Endothelial cell of umbilical vein (primary cell): Measurements from ENCODE around the gene MRPL34. TPM values are rescaled to one million over a fixed set of nuclear protein-coding genes. Genes with fewer than 3 reads are reported as not detected.
"Not testable (repeated sequence)": the region's sequence is repeated elsewhere in the genome, so short reads cannot be mapped to it uniquely, and the experiment has no call there.

Source experiments
- BruUV-seq: library from RNA; stranded (reverse); fragments of 400-500 nt; replicated peaks from 2 replicates; lab custom pipeline; 2021; lab: Mats Ljungman, UMichigan
- CTCF ChIA-PET: fragments of 300-600, 350-600 bp; sonication (Branson Sonifier 250); formaldehyde crosslinking; loops from one replicate; lab custom pipeline; 2021; ENCODE audit warnings: antibody characterized with exemption, inconsistent platforms; lab: Charles Lee
- POLR2A ChIA-PET: fragments of 300-600, 350-600 bp; sonication (Branson Sonifier 250); formaldehyde crosslinking; loops from one replicate; lab custom pipeline; 2021; ENCODE audit warnings: antibody characterized with exemption, inconsistent platforms; lab: Charles Lee
- DNase-seq: peaks from one replicate; pipeline ENCODE4 v3.0.0-alpha.2; 2011; ENCODE audit warnings: low read depth, low spot score
- FAIRE-seq: peaks from 2 replicates; lab custom pipeline; 2011; peaks lifted over from hg19 to GRCh38; lab: Jason Lieb, UNC
- H2AFZ ChIP-seq: 2 replicates; pipeline ENCODE4 v1.6.0; 2012; ENCODE audit warnings: low read depth, low read length, control low read depth, inconsistent platforms
- H3K27ac ChIP-seq: 2 replicates; pipeline ENCODE4 v1.5.1; 2011; ENCODE audit warnings: low read depth, mild to moderate bottlenecking, control low read depth, low read length, moderate library complexity; ENCODE audit not compliant: insufficient read depth
- H3K27me3 ChIP-seq, 2 experiments: 2 replicates each; pipeline versions ENCODE4 v1.6.0 to v1.6.1; 2011; ENCODE audit warnings: low read length in 2 of 2, mixed read lengths in 1 of 2; ENCODE audit not compliant: control insufficient read depth in 2 of 2, insufficient read depth in 2 of 2
- H3K36me3 ChIP-seq, 2 experiments: 2 replicates in 1 of 2; 3 replicates in 1 of 2; pipeline ENCODE4 v1.5.1; 2011; ENCODE audit warnings: low read length in 2 of 2, mild to moderate bottlenecking in 1 of 2, moderate library complexity in 1 of 2; ENCODE audit not compliant: control insufficient read depth in 2 of 2, insufficient read depth in 2 of 2; ENCODE audit errors: extremely low read depth in 1 of 2
- H3K4me1 ChIP-seq: 3 replicates; pipeline ENCODE4 v1.5.1; 2011; ENCODE audit warnings: mild to moderate bottlenecking, low read length; ENCODE audit not compliant: control insufficient read depth, insufficient read depth; ENCODE audit errors: extremely low read depth
- H3K4me2 ChIP-seq: 2 replicates; pipeline ENCODE4 v1.6.1; 2011; ENCODE audit warnings: low read length, control low read depth, mixed read lengths; ENCODE audit not compliant: insufficient read depth
- H3K4me3 ChIP-seq, 3 experiments: fragments of 200-600 bp in 1 of 3; sonication (generic), shearing (Covaris generic) in 1 of 3; replicated peaks in 1 of 3; 2 replicates each; pipeline ENCODE4 v1.5.1; 2011 to 2016; ENCODE audit warnings: control low read depth in 3 of 3, low read length in 3 of 3, mild to moderate bottlenecking in 2 of 3, inconsistent platforms in 1 of 3, low read depth in 1 of 3, moderate library complexity in 1 of 3; ENCODE audit not compliant: insufficient read depth in 1 of 3
- H3K79me2 ChIP-seq: 2 replicates; pipeline ENCODE4 v1.6.0; 2012; ENCODE audit warnings: low read length, inconsistent platforms; ENCODE audit not compliant: control insufficient read depth, insufficient read depth
- H3K9ac ChIP-seq: replicated peaks from 2 replicates; pipeline ENCODE3; 2011; ENCODE audit warnings: low read length, control low read depth; ENCODE audit not compliant: insufficient read depth; ENCODE audit errors: extremely low read depth
- H3K9me1 ChIP-seq: replicated peaks from 3 replicates; pipeline ENCODE4 v1.6.0; 2011; ENCODE audit warnings: mild to moderate bottlenecking, low read length; ENCODE audit not compliant: control insufficient read depth, insufficient read depth; ENCODE audit errors: extremely low read depth
- H3K9me3 ChIP-seq: replicated peaks from 2 replicates; pipeline ENCODE4 v1.5.1; 2012; ENCODE audit warnings: low read length, inconsistent platforms; ENCODE audit not compliant: control insufficient read depth, insufficient read depth
- H4K20me1 ChIP-seq: replicated peaks from 2 replicates; pipeline ENCODE3; 2011; ENCODE audit warnings: mild to moderate bottlenecking, low read length; ENCODE audit not compliant: control insufficient read depth, insufficient read depth; ENCODE audit errors: extremely low read depth
- EZH2 ChIP-seq: IDR thresholded peaks from 2 replicates; pipeline ENCODE4 v1.6.1; 2012; ENCODE audit warnings: borderline replicate concordance, low read depth, mild to moderate bottlenecking, moderate library complexity, low read length, inconsistent platforms; ENCODE audit not compliant: severe bottlenecking
- FOS ChIP-seq: IDR thresholded peaks from 2 replicates; pipeline ENCODE4 v1.6.1; 2011; ENCODE audit warnings: mild to moderate bottlenecking, low read length, moderate library complexity, borderline replicate concordance; ENCODE audit not compliant: insufficient read depth
- GATA2 ChIP-seq: IDR thresholded peaks from 2 replicates; pipeline ENCODE4 v1.7.0; 2011; ENCODE audit warnings: low read depth, mild to moderate bottlenecking, moderate library complexity, mixed read lengths, low read length; ENCODE audit not compliant: insufficient read length, insufficient read depth
- JUN ChIP-seq: IDR thresholded peaks from 2 replicates; pipeline ENCODE4 v1.6.1; 2011; ENCODE audit warnings: borderline replicate concordance, low read depth; ENCODE audit not compliant: insufficient read length, insufficient read depth
- MYC ChIP-seq: IDR thresholded peaks from one replicate; pipeline ENCODE4 v1.6.1; 2011; ENCODE audit warnings: mild to moderate bottlenecking, low read depth, low read length
- POLR2A ChIP-seq: IDR thresholded peaks from 2 replicates; pipeline ENCODE4 v1.6.1; 2012; ENCODE audit warnings: low read depth, mild to moderate bottlenecking, control low read depth, low read length
- POLR2AphosphoS5 ChIP-seq: IDR thresholded peaks from 2 replicates; pipeline ENCODE4 v1.6.1; 2012; ENCODE audit warnings: low read depth, mild to moderate bottlenecking, control low read depth, low read length, moderate library complexity; ENCODE audit not compliant: insufficient read depth
- dilution Hi-C: fragments of 300-500 bp; cut with MboI; formaldehyde crosslinking; loops from one replicate; pipeline ENCODE4 v1.15.0; 2019; ENCODE audit warnings: low sequenced_read_pairs; ENCODE audit not compliant: extremely low pct_ligation_motif_present
- intact Hi-C: fragments of 100-400 bp; cut with micrococcal nuclease; formaldehyde crosslinking; loops from one replicate; pipeline ENCODE4 v1.10.0; 2022
- polyA plus RNA-seq, 4 experiments: library from polyadenylated mRNA; depleted of rRNA in 3 of 4; stranded (reverse) in 3 of 4; unstranded in 1 of 4; fragments of >200 nt; gene quantifications; 2 replicates each; pipeline versions ENCODE4 v1.2.1 to v1.2.3, GENCODE V29; 2011 to 2012; ENCODE audit warnings: missing spikeins in 1 of 4
- total RNA-seq: library from RNA; stranded (reverse); gene quantifications from 2 replicates; pipeline ENCODE4 v1.2.3, GENCODE V29; 2021
- TF ChIP-seq, protein P1 (sequence below), 2 donors: IDR thresholded peaks; 1 replicate in 1 of 2; 2 replicates in 1 of 2; pipeline ENCODE4 v1.5.1; 2011; ENCODE audit warnings: low read length in 2 of 2, mild to moderate bottlenecking in 2 of 2, moderate library complexity in 2 of 2, control low read depth in 1 of 2, inconsistent platforms in 1 of 2, low read depth in 1 of 2; ENCODE audit not compliant: insufficient read depth in 1 of 2; ENCODE audit errors: extremely low read depth in 1 of 2
- TF ChIP-seq, protein P2 (sequence below): IDR thresholded peaks from 2 replicates; pipeline ENCODE4 v1.6.1; 2011; ENCODE audit not compliant: insufficient read depth, insufficient read length

Gene MRPL34
- total and polyA plus RNA-seq, 2 donors (not counting 3 experiments of a cell fraction or from before 2014, with no cell fraction given) = 45.5 to 55.7 TPM

DNA sequence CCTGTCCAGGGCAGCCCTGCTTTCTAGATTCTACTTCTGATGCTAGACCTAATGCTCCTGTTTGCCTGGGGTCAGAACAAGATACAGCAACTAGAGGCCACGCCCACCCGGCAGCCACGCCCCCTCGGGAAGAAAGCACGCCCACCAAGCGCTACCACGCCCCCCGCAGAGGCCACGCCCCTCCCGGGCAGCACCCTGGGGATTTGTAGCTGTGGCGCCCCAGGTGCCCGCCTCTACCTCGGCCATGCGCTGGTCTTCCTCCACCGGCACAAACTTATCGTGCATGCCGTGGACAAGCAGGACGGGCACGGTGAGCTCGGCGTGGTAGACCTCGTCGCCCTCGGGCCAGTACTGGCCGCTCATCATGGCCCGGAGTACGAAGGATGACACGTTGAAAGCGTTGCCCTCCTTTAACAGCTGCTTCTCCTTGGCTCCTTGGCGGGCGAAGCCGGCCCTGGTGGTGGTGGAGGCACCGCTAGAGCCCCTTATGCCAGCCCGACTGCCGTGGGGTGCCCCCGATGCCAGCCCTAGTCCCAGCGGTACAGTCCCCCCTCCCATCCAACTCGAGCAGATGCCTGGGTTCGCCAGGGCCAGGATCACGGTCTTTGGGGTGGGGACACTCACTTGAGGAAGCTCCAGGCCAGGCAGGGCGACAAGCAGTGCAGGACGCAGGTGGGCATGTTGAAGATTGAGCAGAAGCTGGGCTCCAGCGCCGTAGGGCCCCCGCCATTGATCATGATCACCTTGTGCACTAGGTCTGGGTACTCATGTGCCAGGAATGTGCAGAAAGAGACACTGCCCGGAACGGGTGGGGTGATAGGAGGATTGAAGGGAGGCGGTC, 11.4 kb upstream of the MRPL34 start:
- Histone ChIP-seq H3K36me3 (peaks cover 0 to 3% of the 10 kb centered on the region in 2 experiments), H3K27ac (no peak overlapping the region), H3K27me3 (no peaks in the 10 kb centered on the region), H3K9me3 (no peaks in the 10 kb centered on the region), H3K79me2 (no peaks in the 10 kb centered on the region), H3K4me2 (no peak overlapping the region), H2AFZ (no peak overlapping the region), H3K9ac (no peak overlapping the region), H3K4me3 (no peak overlapping the region), H4K20me1 (no peaks in the 10 kb centered on the region), H3K4me1 (peaks cover 12% of the 10 kb centered on the region), H3K9me1 (no peaks in the 10 kb centered on the region)
- intact Hi-C loops (no loop called here), dilution Hi-C loops (no loop called here)
- FAIRE-seq (peak; percentile 26), DNase-seq (no peak)
- ChIA-PET CTCF (interaction anchor here (0.8 to 4.4 kb wide), 6 partner anchors 10 to 97 kb away, joined by 3 to 70 read pairs (median 9); partner anchors contain the start of genes ABHD8, ANKLE1 and MRPL34), POLR2A (no interaction called here)
- TF ChIP-seq MYC (no peak), GATA2 (no peak), EZH2 (no peak), JUN (no peak), FOS (no peak), POLR2A (no peak), POLR2AphosphoS5 (no peak)
- TF ChIP-seq, protein P1, sequence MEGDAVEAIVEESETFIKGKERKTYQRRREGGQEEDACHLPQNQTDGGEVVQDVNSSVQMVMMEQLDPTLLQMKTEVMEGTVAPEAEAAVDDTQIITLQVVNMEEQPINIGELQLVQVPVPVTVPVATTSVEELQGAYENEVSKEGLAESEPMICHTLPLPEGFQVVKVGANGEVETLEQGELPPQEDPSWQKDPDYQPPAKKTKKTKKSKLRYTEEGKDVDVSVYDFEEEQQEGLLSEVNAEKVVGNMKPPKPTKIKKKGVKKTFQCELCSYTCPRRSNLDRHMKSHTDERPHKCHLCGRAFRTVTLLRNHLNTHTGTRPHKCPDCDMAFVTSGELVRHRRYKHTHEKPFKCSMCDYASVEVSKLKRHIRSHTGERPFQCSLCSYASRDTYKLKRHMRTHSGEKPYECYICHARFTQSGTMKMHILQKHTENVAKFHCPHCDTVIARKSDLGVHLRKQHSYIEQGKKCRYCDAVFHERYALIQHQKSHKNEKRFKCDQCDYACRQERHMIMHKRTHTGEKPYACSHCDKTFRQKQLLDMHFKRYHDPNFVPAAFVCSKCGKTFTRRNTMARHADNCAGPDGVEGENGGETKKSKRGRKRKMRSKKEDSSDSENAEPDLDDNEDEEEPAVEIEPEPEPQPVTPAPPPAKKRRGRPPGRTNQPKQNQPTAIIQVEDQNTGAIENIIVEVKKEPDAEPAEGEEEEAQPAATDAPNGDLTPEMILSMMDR (IDR thresholded peaks at IDR 0.05; ENCODE audit: extremely low read depth in 1 of 2, insufficient read depth in 1 of 2, low read depth in 1 of 2, low read length in 2 of 2) = no peak
- TF ChIP-seq, protein P2, sequence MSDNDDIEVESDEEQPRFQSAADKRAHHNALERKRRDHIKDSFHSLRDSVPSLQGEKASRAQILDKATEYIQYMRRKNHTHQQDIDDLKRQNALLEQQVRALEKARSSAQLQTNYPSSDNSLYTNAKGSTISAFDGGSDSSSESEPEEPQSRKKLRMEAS = no peak
- BruUV-seq = no TSS peak

DNA sequence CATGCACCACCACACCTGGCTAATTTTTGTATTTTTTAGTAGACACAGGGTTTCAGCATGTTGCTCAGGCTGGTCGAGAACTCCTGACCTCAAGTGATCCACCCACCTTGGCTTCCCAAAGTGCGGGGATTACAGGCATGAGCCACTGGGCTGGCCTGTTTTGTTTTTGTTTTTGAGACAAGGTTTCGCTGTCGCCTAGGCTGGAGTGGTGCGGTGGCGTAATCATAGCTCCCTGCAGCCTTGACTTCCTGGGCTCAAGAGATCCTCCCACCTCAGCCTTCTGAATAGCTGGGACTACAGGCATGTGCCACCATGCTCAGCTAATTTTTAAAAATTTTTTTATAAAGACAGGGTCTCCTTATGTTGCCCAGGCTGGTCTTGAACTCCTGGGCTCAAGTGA, 10.1 kb upstream of the MRPL34 start:
- CTCF ChIA-PET = interaction anchor here (4.4 kb wide), 1 partner anchor 9 kb away, joined by 70 read pairs; the partner anchor contains the start of genes ABHD8 and MRPL34
- H3K9me3 ChIP-seq, H3K9ac ChIP-seq, H3K36me3 ChIP-seq, FAIRE-seq, POLR2A ChIA-PET, H3K9me1 ChIP-seq, H3K79me2 ChIP-seq, H4K20me1 ChIP-seq, DNase-seq, H2AFZ ChIP-seq, H3K4me2 ChIP-seq, H3K27me3 ChIP-seq, BruUV-seq, H3K4me3 ChIP-seq, H3K27ac ChIP-seq, dilution Hi-C loops, intact Hi-C loops: not testable (repeated sequence)
- H3K4me1 ChIP-seq = peaks cover 12% of the 10 kb centered on the region
